Natural killer cell treated with Interleukin-12 subunit alpha and Interleukin-12 subunit beta and Interleukin-15 and Interleukin-18, amount 100 ng/mL, for 72 hours (primary cell): Measurements from ENCODE around the gene EFCAB12. TPM values are rescaled to one million over a fixed set of nuclear protein-coding genes. Genes with fewer than 3 reads are reported as not detected.
"Not testable (repeated sequence)": the region's sequence is repeated elsewhere in the genome, so short reads cannot be mapped to it uniquely, and the experiment has no call there.

Experiments used
- ATAC-seq, 2 donors: fragments of 150-1000 bp; cut with Tn5 transposase in 1 of 2; sonication (Bioruptor Pico), chemical (Tn5 transposase) in 1 of 2; 2 replicates each; pipeline ENCODE4 v1.10.0; 2021
- DNase-seq: peaks from one replicate; pipeline ENCODE4 v3.0.0; 2022; ENCODE audit warnings: low spot score
- H3K27ac Mint-ChIP-seq, 2 donors: 1 replicate in 1 of 2; 2 replicates in 1 of 2; pipeline ENCODE4 v1.8.0; 2022; ENCODE audit warnings: mixed read lengths in 2 of 2, mild to moderate bottlenecking in 1 of 2, moderate library complexity in 1 of 2
- H3K27me3 Mint-ChIP-seq, 2 donors: 1 replicate in 1 of 2; 2 replicates in 1 of 2; pipeline ENCODE4 v1.8.0; 2022; ENCODE audit warnings: mixed read lengths in 2 of 2
- H3K36me3 Mint-ChIP-seq: one replicate; pipeline ENCODE4 v1.8.0; 2022; ENCODE audit warnings: mixed read lengths
- H3K4me1 Mint-ChIP-seq, 2 donors: 1 replicate in 1 of 2; 2 replicates in 1 of 2; pipeline ENCODE4 v1.8.0; 2022; ENCODE audit warnings: low read depth in 2 of 2, mixed read lengths in 2 of 2, mild to moderate bottlenecking in 1 of 2
- H3K4me3 Mint-ChIP-seq: one replicate; pipeline ENCODE4 v1.8.0; 2022; ENCODE audit warnings: mixed read lengths
- H3K9me3 Mint-ChIP-seq: 2 replicates; pipeline ENCODE4 v1.8.0; 2022; ENCODE audit warnings: mixed read lengths
- total RNA-seq, 2 donors: library from RNA; stranded (reverse); gene quantifications; one replicate each; pipeline ENCODE4 v1.2.3, GENCODE V29; 2022

The EFCAB12 gene
- total RNA-seq, 2 donors from 2014 or later: 1.0 to 2.3 TPM

GRCh38 chr3:129422897-129423296, 5.5 kb downstream of the EFCAB12 start:
- Mint-ChIP-seq H3K36me3 (no peaks in the 10 kb centered on the region), H3K4me3 (no peak overlapping the region), H3K9me3 (no peaks in the 10 kb centered on the region), H3K4me1 (peaks cover 15 to 17% of the 10 kb centered on the region in 2 donors), H3K27me3 (peaks cover 0 to 9% of the 10 kb centered on the region in 2 donors), H3K27ac (no peak overlapping the region)
- DNase-seq: no peak
- ATAC-seq: no peak

DNA sequence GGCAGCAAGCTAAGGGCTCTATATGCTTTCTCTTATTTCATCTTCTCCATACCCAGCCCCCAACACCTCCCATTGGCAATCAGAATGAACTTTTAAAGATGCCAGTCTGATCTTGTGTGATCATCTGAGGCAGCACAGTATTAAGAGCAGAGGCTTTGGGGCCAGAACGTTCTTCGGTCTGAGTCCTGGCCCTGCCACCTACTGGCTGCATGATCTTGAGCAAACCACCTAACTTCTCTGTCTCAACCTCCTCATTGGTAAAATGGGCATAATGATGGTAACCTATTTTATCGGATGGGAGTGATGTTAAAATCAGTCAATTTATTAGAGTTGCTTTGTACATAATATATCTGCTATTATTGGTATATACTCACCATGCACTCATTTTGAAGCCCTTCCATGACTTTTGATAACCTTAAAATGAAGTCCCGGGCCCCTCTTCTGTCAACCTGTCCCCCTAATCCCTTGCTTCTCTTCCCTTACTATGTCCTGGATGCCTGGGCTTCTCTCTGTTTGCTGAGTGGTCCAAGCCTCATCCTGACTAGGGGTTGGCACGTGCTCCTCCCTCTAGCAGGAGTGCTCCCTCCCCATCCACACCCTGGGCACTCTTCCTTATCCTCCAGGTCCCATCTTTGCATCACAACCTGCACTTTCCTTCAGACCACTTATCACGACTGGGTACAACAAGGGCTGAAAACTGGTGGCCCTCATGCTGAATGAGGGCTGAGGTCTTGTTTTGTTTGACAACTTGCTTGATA, 6.3 kb downstream of the EFCAB12 start:
- Mint-ChIP-seq H3K4me1 (peaks cover 10 to 12% of the 10 kb centered on the region in 2 donors), H3K9me3 (no peaks in the 10 kb centered on the region), H3K27me3 (peaks cover 0 to 5% of the 10 kb centered on the region in 2 donors), H3K4me3 (no peak overlapping the region), H3K27ac (no peak overlapping the region), H3K36me3 (no peaks in the 10 kb centered on the region)
- DNase-seq: no peak
- no peak for ATAC-seq

DNA sequence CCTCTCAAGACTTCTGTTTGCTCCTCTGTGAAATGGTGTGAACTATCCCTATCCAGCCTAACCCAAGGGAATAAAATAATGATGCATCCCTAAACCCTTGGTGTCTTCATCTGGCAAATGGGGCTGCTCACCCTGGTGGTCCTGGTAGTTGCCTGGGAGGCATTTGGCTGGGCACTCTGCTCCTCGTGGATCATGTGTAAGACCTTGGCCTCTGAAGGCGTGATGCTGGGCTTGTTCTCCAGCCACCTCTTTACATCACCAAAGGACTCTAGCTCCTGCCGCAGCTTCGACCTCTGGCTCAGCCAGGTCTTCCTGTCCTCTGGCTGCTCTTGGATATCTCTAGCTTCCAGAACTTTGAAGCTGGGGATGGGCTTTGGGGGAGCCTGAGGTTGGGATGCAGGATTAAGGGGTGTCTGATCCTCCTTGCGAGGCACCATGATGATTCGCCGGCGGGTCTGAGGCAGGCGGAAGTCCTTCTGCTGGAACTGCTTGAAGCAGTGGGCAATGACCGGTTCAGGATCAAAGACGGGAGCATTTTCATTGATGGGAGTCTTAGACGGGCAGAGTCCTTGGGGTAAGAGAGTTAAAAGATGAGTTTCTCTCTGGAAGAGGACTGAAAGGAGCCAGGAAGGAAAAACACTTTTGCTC, 7.1 kb downstream of the EFCAB12 start:
- ATAC-seq (no peak), DNase-seq (no peak)
- Mint-ChIP-seq H3K9me3 (no peaks in the 10 kb centered on the region), H3K27ac (peak overlapping the region in 1 of 2 donors; percentile 18), H3K36me3 (no peaks in the 10 kb centered on the region), H3K4me3 (no peak overlapping the region), H3K4me1 (peaks cover 10 to 12% of the 10 kb centered on the region in 2 donors), H3K27me3 (peaks cover 0 to 5% of the 10 kb centered on the region in 2 donors)

- Mint-ChIP-seq H3K36me3 (no peaks in the 10 kb centered on the region), H3K27me3 (peaks cover 0 to 5% of the 10 kb centered on the region in 2 donors), H3K27ac (no peak overlapping the region), H3K4me1 (peaks cover 7 to 9% of the 10 kb centered on the region in 2 donors), H3K9me3 (no peaks in the 10 kb centered on the region), H3K4me3 (no peak overlapping the region)
- DNase-seq (no peak), ATAC-seq (no peak)
These were observed 9.0 kb downstream of the EFCAB12 start for GRCh38 chr3:129419476-129419875.

GRCh38 chr3:129418041-129418973, 10.1 kb downstream of the EFCAB12 start:
- no peak overlapping the region for H3K4me3 Mint-ChIP-seq
- H3K36me3 Mint-ChIP-seq: no peaks in the 10 kb centered on the region
- ATAC-seq (no peak), DNase-seq (no peak)
- H3K4me1 Mint-ChIP-seq: no peaks in the 10 kb centered on the region
- no peaks in the 10 kb centered on the region for H3K9me3 Mint-ChIP-seq
- H3K27me3 Mint-ChIP-seq: peaks cover 0 to 5% of the 10 kb centered on the region in 2 donors
- peak overlapping the region in 1 of 2 donors; percentile 70 for H3K27ac Mint-ChIP-seq

- DNase-seq: no peak
- H3K4me1 Mint-ChIP-seq: no peaks in the 10 kb centered on the region
- no peaks in the 10 kb centered on the region for H3K9me3 Mint-ChIP-seq
- no peak for ATAC-seq
- H3K36me3 Mint-ChIP-seq: no peaks in the 10 kb centered on the region
- H3K27me3 Mint-ChIP-seq: peaks cover 0 to 2% of the 10 kb centered on the region in 2 donors
- H3K4me3 Mint-ChIP-seq: no peak overlapping the region
- no peak overlapping the region for H3K27ac Mint-ChIP-seq
These were observed 11.1 kb downstream of the EFCAB12 start for GRCh38 chr3:129417326-129417725.

DNA sequence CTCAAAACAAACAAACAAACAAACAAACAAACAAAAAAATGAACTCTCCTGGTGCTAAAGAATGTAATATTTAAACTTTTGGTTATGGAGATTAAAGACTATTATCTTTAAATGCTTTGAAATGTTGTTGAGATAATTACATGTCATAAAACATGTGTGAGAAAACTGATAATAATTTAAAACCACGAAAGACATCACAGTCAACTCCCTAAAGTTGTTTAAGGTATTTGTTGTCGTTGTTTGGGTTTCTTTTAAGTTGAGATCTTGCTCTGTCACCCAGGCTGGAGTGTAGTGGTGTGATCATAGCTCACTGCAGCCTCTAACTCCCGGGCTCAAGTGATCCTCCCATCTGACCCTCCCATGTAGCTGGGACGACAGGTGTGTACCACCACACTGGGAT, 12.0 kb downstream of the EFCAB12 start:
- no peak for ATAC-seq
- H3K9me3 Mint-ChIP-seq: no peaks in the 10 kb centered on the region
- H3K36me3 Mint-ChIP-seq: no peaks in the 10 kb centered on the region
- H3K4me3 Mint-ChIP-seq: no peak overlapping the region
- peaks cover 0 to 2% of the 10 kb centered on the region in 2 donors for H3K27me3 Mint-ChIP-seq
- no peaks in the 10 kb centered on the region for H3K4me1 Mint-ChIP-seq
- H3K27ac Mint-ChIP-seq: no peak overlapping the region
- no peak for DNase-seq

- Mint-ChIP-seq H3K36me3 (no peaks in the 10 kb centered on the region), H3K9me3 (no peaks in the 10 kb centered on the region), H3K27me3 (peaks cover 0 to 2% of the 10 kb centered on the region in 2 donors), H3K4me3 (no peak overlapping the region), H3K27ac (no peak overlapping the region), H3K4me1 (no peaks in the 10 kb centered on the region)
- ATAC-seq (no peak), DNase-seq (no peak)
These were observed 12.6 kb downstream of the EFCAB12 start for GRCh38 chr3:129415830-129416229.

DNA sequence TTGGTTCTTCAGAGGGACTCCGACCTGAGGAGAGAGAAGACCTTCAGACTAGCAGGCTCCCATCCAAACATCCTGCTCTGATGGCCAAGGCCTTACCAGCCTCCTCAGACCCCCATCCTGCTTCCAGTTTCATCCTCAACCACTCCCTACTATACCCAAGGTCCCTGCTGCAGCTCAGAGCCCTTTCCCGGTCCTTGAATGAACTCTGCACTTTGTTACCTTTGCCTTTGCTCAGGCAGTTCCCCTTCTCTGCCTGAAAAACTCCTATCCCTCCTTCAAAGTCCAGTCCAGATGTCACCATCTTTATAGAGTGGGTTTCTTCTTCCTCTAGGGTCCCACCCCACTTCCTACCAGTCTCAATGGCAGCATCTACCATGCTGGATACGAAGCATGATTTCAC, 13.1 kb downstream of the EFCAB12 start:
- Mint-ChIP-seq H3K27ac (no peak overlapping the region), H3K9me3 (no peaks in the 10 kb centered on the region), H3K4me1 (no peaks in the 10 kb centered on the region), H3K36me3 (no peaks in the 10 kb centered on the region), H3K4me3 (no peak overlapping the region), H3K27me3 (peaks cover 0 to 2% of the 10 kb centered on the region in 2 donors)
- no peak for ATAC-seq
- DNase-seq: no peak

GRCh38 chr3:129413687-129414506, 14.5 kb downstream of the EFCAB12 start:
- H3K4me3 Mint-ChIP-seq: no peak overlapping the region
- H3K9me3 Mint-ChIP-seq: no peaks in the 10 kb centered on the region
- no peaks in the 10 kb centered on the region for H3K36me3 Mint-ChIP-seq
- no peaks in the 10 kb centered on the region for H3K4me1 Mint-ChIP-seq
- DNase-seq (no peak), ATAC-seq (peak in 1 of 2 donors; percentile 48)
- H3K27ac Mint-ChIP-seq: no peak overlapping the region
- H3K27me3 Mint-ChIP-seq: peaks cover 0 to 2% of the 10 kb centered on the region in 2 donors

DNA sequence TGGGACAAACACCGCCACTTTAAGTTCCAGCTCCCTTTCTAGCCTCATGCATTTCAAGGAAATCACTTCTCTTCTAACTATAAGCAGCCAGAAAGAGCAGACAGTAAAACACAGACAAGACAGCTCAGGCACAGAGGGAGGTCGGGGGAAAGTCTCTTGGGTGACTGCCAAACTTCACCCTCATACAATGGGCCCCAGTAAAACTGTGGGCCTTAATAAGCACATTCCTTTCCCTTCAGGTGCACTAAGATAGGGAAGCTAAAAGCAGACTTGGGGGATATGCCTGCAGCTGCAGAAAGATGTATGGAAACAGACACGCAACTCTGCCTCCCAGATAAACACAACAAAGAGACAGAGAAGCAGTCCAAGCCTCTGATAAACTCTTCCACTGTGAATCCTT, 15.2 kb downstream of the EFCAB12 start:
- not testable (repeated sequence) for H3K4me1 Mint-ChIP-seq, H3K36me3 Mint-ChIP-seq

DNA sequence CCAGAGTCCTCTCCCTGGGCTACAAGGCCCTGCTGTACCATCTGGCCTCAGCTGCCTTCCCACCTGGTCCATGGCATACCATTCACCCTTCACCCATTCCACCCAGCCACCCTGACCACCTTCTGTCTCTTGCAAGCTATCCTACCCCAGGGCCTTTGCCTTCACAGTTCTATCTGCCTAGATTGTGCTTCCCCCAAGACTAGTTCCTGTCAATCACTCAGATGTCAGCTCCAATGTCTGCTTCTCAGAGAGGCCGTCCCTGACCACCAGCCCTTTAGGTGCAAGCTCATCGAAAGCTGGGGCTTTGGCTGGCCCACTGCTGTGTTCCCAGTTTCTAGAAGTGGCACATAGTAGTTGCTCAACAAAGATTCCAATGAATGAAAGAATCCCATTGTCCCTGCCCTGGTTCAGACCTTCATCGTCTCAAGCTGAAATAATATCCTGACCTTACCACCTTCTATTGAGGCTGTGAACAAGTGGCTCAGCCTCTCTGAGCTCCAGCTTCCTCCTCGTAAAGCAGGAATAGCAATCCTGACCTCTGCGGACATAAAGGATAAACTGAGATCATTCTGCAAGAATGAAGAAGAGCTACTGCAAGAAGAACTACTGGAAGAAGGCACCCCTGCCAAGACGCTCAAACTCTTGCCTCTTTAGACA, 15.8 kb downstream of the EFCAB12 start:
- H3K4me1 Mint-ChIP-seq: no peaks in the 10 kb centered on the region
- ATAC-seq (no peak), DNase-seq (no peak)
- peaks cover 0 to 2% of the 10 kb centered on the region in 2 donors for H3K27me3 Mint-ChIP-seq
- H3K4me3 Mint-ChIP-seq: no peak overlapping the region
- H3K36me3 Mint-ChIP-seq: no peaks in the 10 kb centered on the region
- H3K27ac Mint-ChIP-seq: no peak overlapping the region
- no peaks in the 10 kb centered on the region for H3K9me3 Mint-ChIP-seq

More for the DNA sequence above, 15.2 kb downstream of the EFCAB12 start:
- H3K27me3 Mint-ChIP-seq, DNase-seq, H3K4me3 Mint-ChIP-seq, ATAC-seq, H3K9me3 Mint-ChIP-seq, H3K27ac Mint-ChIP-seq: not testable (repeated sequence)
